Measurements from ENCODE around the gene TOP3B.

The TOP3B gene

DNA sequence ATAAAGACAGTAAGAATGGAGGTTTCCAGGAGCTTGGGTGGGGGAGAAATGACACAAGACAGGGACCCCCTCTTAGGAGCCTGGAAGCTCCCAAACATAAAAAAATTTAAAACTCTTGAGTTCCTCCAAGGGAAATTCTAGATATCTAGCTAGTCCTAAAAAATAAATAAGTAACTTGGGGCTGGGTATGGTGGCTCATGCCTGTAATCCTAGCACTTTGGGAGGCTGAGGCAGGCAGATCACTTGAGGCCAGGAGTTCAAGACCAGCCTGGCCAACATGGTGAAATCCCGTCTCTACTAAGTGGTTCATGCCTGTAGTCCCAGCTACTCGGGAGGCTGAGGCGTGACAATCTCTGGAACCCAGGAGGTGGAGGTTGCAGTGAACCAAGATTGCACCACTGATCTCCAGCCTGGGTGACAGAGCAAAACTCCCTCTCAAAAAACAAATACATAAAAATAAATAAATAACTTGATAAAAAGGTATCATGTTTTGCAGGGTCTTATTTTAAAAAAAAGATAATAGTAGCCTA, 20.0 kb upstream of the TOP3B start:
- no peak overlapping the region for H3K27ac Mint-ChIP-seq (ENCODE audit: low read depth)
- H3K9me3 Mint-ChIP-seq, result no peaks in the 10 kb centered on the region
- peaks cover 13% of the 10 kb centered on the region for H3K27me3 Mint-ChIP-seq
- H3K36me3 Mint-ChIP-seq (ENCODE audit: insufficient read depth), result no peaks in the 10 kb centered on the region
- H3K4me3 Mint-ChIP-seq, result no peak overlapping the region
- DNase-seq (ENCODE audit: low spot score in 2 of 2), result no peak
- H3K4me1 Mint-ChIP-seq, result no peaks in the 10 kb centered on the region
- ATAC-seq (replicated peaks; ENCODE audit: extremely low read depth, poor library complexity, severe bottlenecking), result no peak

DNA sequence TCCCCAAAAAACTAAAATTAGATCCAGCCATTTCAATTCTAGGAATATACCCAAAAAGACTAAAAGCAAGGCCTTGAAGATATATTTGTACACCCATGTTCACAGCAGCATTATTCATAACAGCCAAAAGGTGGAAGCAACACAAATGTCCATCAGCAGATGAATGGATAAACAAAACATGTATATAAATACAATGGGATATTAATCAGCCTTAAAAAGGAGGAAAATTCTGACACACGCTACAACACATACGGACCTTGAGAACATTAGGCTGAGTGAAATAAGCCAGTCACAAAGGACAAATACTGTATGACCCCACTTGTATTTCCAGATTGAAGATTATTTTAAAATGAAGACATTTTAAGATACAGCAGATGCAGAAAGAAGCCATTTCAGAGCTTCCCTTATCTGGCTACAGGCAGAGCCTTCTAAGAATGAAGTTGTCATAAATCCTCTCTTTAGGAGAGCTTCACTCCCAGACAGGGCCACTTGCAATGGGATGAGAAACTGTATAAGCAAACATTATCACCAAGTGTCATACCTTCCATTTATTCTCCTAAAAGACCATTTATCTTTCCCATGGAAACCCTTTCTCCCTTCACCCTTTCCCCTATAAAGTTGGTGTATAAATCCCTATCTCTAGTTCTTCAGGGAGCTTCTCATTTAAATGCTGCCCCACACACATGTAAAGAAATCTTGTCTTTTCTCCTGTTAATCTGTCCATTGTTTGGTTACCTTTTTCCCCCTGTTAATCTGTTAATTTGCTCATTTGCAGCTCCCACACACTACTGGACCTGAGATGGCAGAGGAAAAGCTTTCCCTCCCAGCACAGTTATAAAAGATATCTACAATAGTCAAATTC, 19.3 kb upstream of the TOP3B start:
- H3K27me3 Mint-ChIP-seq, result peaks cover 13% of the 10 kb centered on the region

DNA sequence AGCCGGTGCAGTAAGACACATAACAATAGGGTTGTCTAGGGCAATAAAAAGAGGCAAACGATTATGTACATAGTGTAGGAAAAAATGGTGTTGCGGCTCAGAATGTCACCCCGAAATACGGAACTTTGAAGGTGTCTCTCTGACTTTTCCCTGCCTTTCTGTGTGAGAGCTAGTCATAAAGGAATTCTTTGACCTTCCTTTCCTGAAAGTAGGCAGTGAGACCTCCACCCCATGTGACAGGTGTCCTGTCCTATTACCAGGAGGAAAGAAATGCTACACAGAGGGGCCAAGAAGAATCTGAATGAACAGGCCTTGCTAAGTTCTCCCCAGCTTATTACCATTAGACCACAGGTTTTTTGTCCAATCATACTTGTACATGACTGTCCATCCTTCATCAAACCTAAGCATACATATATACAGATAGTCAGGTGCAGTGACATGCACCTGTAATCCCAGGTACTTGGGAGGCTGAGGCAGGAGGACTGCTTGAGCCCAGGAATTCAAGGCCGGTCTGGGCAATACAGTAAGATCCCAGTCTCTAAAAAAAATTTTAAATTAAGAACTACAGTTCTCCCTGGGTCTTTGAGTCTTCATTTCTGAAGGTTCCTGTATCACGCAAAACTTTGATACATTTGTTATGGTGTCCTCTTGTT, 16.1 kb upstream of the TOP3B start:
- no peaks in the 10 kb centered on the region for H3K9me3 Mint-ChIP-seq
- DNase-seq (ENCODE audit: low spot score in 2 of 2) (no peak), ATAC-seq (replicated peaks; ENCODE audit: extremely low read depth, poor library complexity, severe bottlenecking) (no peak)
- no peak overlapping the region for H3K4me3 Mint-ChIP-seq
- no peaks in the 10 kb centered on the region for H3K36me3 Mint-ChIP-seq (ENCODE audit: insufficient read depth)
- peaks cover 13% of the 10 kb centered on the region for H3K27me3 Mint-ChIP-seq
- H3K4me1 Mint-ChIP-seq, result no peaks in the 10 kb centered on the region
- H3K27ac Mint-ChIP-seq (ENCODE audit: low read depth), result no peak overlapping the region

More for the DNA sequence above, 19.3 kb upstream of the TOP3B start:
- no peaks in the 10 kb centered on the region for H3K36me3 Mint-ChIP-seq (ENCODE audit: insufficient read depth)
- no peak overlapping the region for H3K4me3 Mint-ChIP-seq
- no peaks in the 10 kb centered on the region for H3K9me3 Mint-ChIP-seq
- DNase-seq (ENCODE audit: low spot score in 2 of 2) (no peak), ATAC-seq (replicated peaks; ENCODE audit: extremely low read depth, poor library complexity, severe bottlenecking) (no peak)
- H3K27ac Mint-ChIP-seq (ENCODE audit: low read depth), result no peak overlapping the region
- H3K4me1 Mint-ChIP-seq, result no peaks in the 10 kb centered on the region

DNA sequence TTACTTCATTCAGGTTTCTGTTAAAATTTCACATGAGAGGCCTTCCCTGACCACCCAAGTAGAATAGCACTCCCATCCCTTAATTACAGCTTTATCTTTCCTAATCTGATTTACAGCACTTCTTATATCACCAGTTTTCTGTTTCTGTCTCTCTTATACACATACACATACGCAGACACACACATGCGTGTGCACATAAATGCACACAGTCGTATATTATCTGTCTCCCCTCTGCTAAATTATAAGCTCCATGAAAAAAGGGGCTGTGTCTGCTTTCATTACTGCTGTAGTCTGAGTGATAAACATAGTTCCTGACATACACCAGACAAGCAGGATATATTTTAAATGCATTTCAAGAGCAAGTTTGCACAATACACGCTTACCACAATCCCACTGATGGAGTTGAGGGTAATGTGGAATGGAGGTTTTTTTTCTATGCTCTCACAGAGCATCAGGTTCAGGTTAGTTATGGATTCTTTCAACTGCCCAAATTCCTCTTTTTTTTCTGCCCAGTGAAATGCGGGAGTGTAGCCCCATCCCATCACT, 13.7 kb upstream of the TOP3B start:
- no peaks in the 10 kb centered on the region for H3K4me1 Mint-ChIP-seq
- H3K36me3 Mint-ChIP-seq (ENCODE audit: insufficient read depth), result no peaks in the 10 kb centered on the region
- DNase-seq (ENCODE audit: low spot score in 2 of 2) (no peak), ATAC-seq (replicated peaks; ENCODE audit: extremely low read depth, poor library complexity, severe bottlenecking) (no peak)
- no peak overlapping the region for H3K4me3 Mint-ChIP-seq
- no peaks in the 10 kb centered on the region for H3K9me3 Mint-ChIP-seq
- H3K27me3 Mint-ChIP-seq, result peaks cover 10% of the 10 kb centered on the region
- no peak overlapping the region for H3K27ac Mint-ChIP-seq (ENCODE audit: low read depth)

- ATAC-seq (replicated peaks; ENCODE audit: extremely low read depth, poor library complexity, severe bottlenecking) (no peak), DNase-seq (ENCODE audit: low spot score in 2 of 2) (no peak)
- Mint-ChIP-seq H3K36me3 (ENCODE audit: insufficient read depth) (no peaks in the 10 kb centered on the region), H3K27me3 (peaks cover 10% of the 10 kb centered on the region), H3K4me1 (no peaks in the 10 kb centered on the region), H3K27ac (ENCODE audit: low read depth) (no peak overlapping the region), H3K9me3 (no peaks in the 10 kb centered on the region), H3K4me3 (no peak overlapping the region)
Measured at GRCh38 chr22:21995660-21996059, 13.1 kb upstream of the TOP3B start.

- Mint-ChIP-seq H3K27ac (ENCODE audit: low read depth) (no peak overlapping the region), H3K4me1 (no peaks in the 10 kb centered on the region), H3K9me3 (no peaks in the 10 kb centered on the region), H3K27me3 (peaks cover 16% of the 10 kb centered on the region), H3K4me3 (no peak overlapping the region), H3K36me3 (ENCODE audit: insufficient read depth) (no peaks in the 10 kb centered on the region)
- DNase-seq (ENCODE audit: low spot score in 2 of 2) (no peak), ATAC-seq (replicated peaks; ENCODE audit: extremely low read depth, poor library complexity, severe bottlenecking) (no peak)
Measured at GRCh38 chr22:21994881-21995444, 12.4 kb upstream of the TOP3B start.

- H3K4me1 Mint-ChIP-seq, result no peaks in the 10 kb centered on the region
- H3K4me3 Mint-ChIP-seq, result no peak overlapping the region
- no peaks in the 10 kb centered on the region for H3K36me3 Mint-ChIP-seq (ENCODE audit: insufficient read depth)
- ATAC-seq (replicated peaks; ENCODE audit: extremely low read depth, poor library complexity, severe bottlenecking) (no peak), DNase-seq (ENCODE audit: low spot score in 2 of 2) (no peak)
- H3K9me3 Mint-ChIP-seq, result no peaks in the 10 kb centered on the region
- H3K27me3 Mint-ChIP-seq, result peaks cover 22% of the 10 kb centered on the region
- H3K27ac Mint-ChIP-seq (ENCODE audit: low read depth), result no peak overlapping the region
Measured at GRCh38 chr22:21992593-21993237, 10.1 kb upstream of the TOP3B start.

- ATAC-seq (replicated peaks; ENCODE audit: extremely low read depth, poor library complexity, severe bottlenecking) (no peak), DNase-seq (ENCODE audit: low spot score in 2 of 2) (no peak)
- H3K9me3 Mint-ChIP-seq, result no peaks in the 10 kb centered on the region
- H3K4me3 Mint-ChIP-seq, result no peak overlapping the region
- no peak overlapping the region for H3K27ac Mint-ChIP-seq (ENCODE audit: low read depth)
- no peaks in the 10 kb centered on the region for H3K4me1 Mint-ChIP-seq
- H3K36me3 Mint-ChIP-seq (ENCODE audit: insufficient read depth), result no peaks in the 10 kb centered on the region
- peaks cover 22% of the 10 kb centered on the region for H3K27me3 Mint-ChIP-seq
Measured at GRCh38 chr22:21991774-21992173, 9.2 kb upstream of the TOP3B start.

GRCh38 chr22:21991304-21991596, 8.7 kb upstream of the TOP3B start:
- ATAC-seq (replicated peaks; ENCODE audit: extremely low read depth, poor library complexity, severe bottlenecking) (no peak), DNase-seq (ENCODE audit: low spot score in 2 of 2) (no peak)
- H3K4me1 Mint-ChIP-seq, result no peaks in the 10 kb centered on the region
- H3K9me3 Mint-ChIP-seq, result no peaks in the 10 kb centered on the region
- peaks cover 22% of the 10 kb centered on the region for H3K27me3 Mint-ChIP-seq
- H3K36me3 Mint-ChIP-seq (ENCODE audit: insufficient read depth), result no peaks in the 10 kb centered on the region
- no peak overlapping the region for H3K27ac Mint-ChIP-seq (ENCODE audit: low read depth)
- no peak overlapping the region for H3K4me3 Mint-ChIP-seq

- ATAC-seq (replicated peaks; ENCODE audit: extremely low read depth, poor library complexity, severe bottlenecking) (no peak), DNase-seq (ENCODE audit: low spot score in 2 of 2) (no peak)
- Mint-ChIP-seq H3K4me3 (no peak overlapping the region), H3K9me3 (no peaks in the 10 kb centered on the region), H3K36me3 (ENCODE audit: insufficient read depth) (no peaks in the 10 kb centered on the region), H3K27me3 (peaks cover 22% of the 10 kb centered on the region), H3K4me1 (no peaks in the 10 kb centered on the region), H3K27ac (ENCODE audit: low read depth) (peak overlapping the region; percentile 16)
Measured at GRCh38 chr22:21990445-21991303, 8.1 kb upstream of the TOP3B start.

- no peak for ATAC-seq (replicated peaks; ENCODE audit: extremely low read depth, poor library complexity, severe bottlenecking)
- Mint-ChIP-seq H3K9me3 (no peaks in the 10 kb centered on the region), H3K4me1 (no peaks in the 10 kb centered on the region), H3K27ac (ENCODE audit: low read depth) (no peak overlapping the region), H3K4me3 (no peak overlapping the region), H3K36me3 (ENCODE audit: insufficient read depth) (no peaks in the 10 kb centered on the region), H3K27me3 (peaks cover 22% of the 10 kb centered on the region)
- DNase-seq (ENCODE audit: low spot score in 2 of 2), result no peak
Measured at GRCh38 chr22:21989049-21989448, 6.5 kb upstream of the TOP3B start.

- ATAC-seq (replicated peaks; ENCODE audit: extremely low read depth, poor library complexity, severe bottlenecking), result no peak
- H3K4me3 Mint-ChIP-seq, result no peak overlapping the region
- H3K27ac Mint-ChIP-seq (ENCODE audit: low read depth), result no peak overlapping the region
Measured at GRCh38 chr22:21985214-21985613, 2.6 kb upstream of the TOP3B start.

More at GRCh38 chr22:21985214-21985613, 2.6 kb upstream of the TOP3B start:
- DNase-seq (ENCODE audit: low spot score in 2 of 2), result no peak
- peaks cover 8% of the 10 kb centered on the region for H3K27me3 Mint-ChIP-seq
- peaks cover 16% of the 10 kb centered on the region for H3K4me1 Mint-ChIP-seq
- no peaks in the 10 kb centered on the region for H3K9me3 Mint-ChIP-seq
- H3K36me3 Mint-ChIP-seq (ENCODE audit: insufficient read depth), result peaks cover 3% of the 10 kb centered on the region

Measured in central memory CD8-positive, alpha-beta T cell (primary cell).